Neuronal stem cell (in vitro differentiated cells): ENCODE results near the gene STXBP5.

Experiments used
- DNase-seq: peaks from one replicate; pipeline ENCODE4 v3.0.0-alpha.2; 2013; ENCODE audit warnings: low spot score
- H2AFZ ChIP-seq: one replicate; pipeline ENCODE4 v1.6.1; 2013; ENCODE audit warnings: mild to moderate bottlenecking, low read length, inconsistent platforms
- H2AK5ac ChIP-seq: 2 replicates; pipeline ENCODE4 v1.6.1; 2013; ENCODE audit warnings: low read depth, mild to moderate bottlenecking, inconsistent platforms, low read length, moderate library complexity, mixed read lengths
- H2BK120ac ChIP-seq: 2 replicates; pipeline ENCODE4 v1.6.1; 2013; ENCODE audit warnings: low read depth, mild to moderate bottlenecking, inconsistent platforms, low read length, moderate library complexity, mixed read lengths
- H2BK12ac ChIP-seq: one replicate; pipeline ENCODE4 v1.6.1; 2013; ENCODE audit warnings: low read length, inconsistent platforms
- H2BK15ac ChIP-seq: 2 replicates; pipeline ENCODE4 v1.6.1; 2013; ENCODE audit warnings: mild to moderate bottlenecking, low read length, inconsistent platforms, mixed read lengths
- H2BK5ac ChIP-seq: one replicate; pipeline ENCODE4 v1.6.1; 2013; ENCODE audit warnings: inconsistent platforms, mild to moderate bottlenecking, low read length, moderate library complexity
- H3K14ac ChIP-seq: one replicate; pipeline ENCODE4 v1.6.1; 2013; ENCODE audit warnings: low read length, inconsistent platforms
- H3K18ac ChIP-seq: 2 replicates; pipeline ENCODE4 v1.6.1; 2013; ENCODE audit warnings: low read length, inconsistent platforms
- H3K23ac ChIP-seq: 2 replicates; pipeline ENCODE4 v1.6.1; 2013; ENCODE audit warnings: low read depth, mild to moderate bottlenecking, mixed read lengths, low read length, inconsistent platforms; ENCODE audit not compliant: poor library complexity
- H3K27ac ChIP-seq: replicated peaks from 3 replicates; pipeline ENCODE4 v1.5.1; 2013; ENCODE audit warnings: low read length, inconsistent platforms
- H3K27me3 ChIP-seq, 3 experiments: 2 replicates each; pipeline ENCODE4 v1.6.1; 2013; ENCODE audit warnings: low read length in 3 of 3, mild to moderate bottlenecking in 2 of 3, inconsistent platforms in 1 of 3, low read depth in 1 of 3, mixed read lengths in 1 of 3, moderate library complexity in 1 of 3; ENCODE audit not compliant: control insufficient read depth in 3 of 3, insufficient read depth in 3 of 3
- H3K36me3 ChIP-seq, 2 donors: replicated peaks in 1 of 2; 2 replicates each; pipeline ENCODE4 v1.6.1; 2013; ENCODE audit warnings: low read length in 2 of 2; ENCODE audit not compliant: control insufficient read depth in 2 of 2, insufficient read depth in 2 of 2
- H3K4ac ChIP-seq: 2 replicates; pipeline ENCODE4 v1.6.1; 2013; ENCODE audit warnings: inconsistent platforms, mild to moderate bottlenecking, low read length, moderate library complexity
- H3K4me1 ChIP-seq, 2 donors: 1 replicate in 1 of 2; 2 replicates in 1 of 2; pipeline ENCODE4 v1.6.1; 2013; ENCODE audit warnings: low read length in 2 of 2, low read depth in 1 of 2; ENCODE audit not compliant: control insufficient read depth in 2 of 2, insufficient read depth in 1 of 2
- H3K4me2 ChIP-seq: one replicate; pipeline ENCODE4 v1.6.1; 2013; ENCODE audit warnings: mild to moderate bottlenecking, low read length, inconsistent platforms; ENCODE audit not compliant: insufficient read depth, poor library complexity, severe bottlenecking
- H3K4me3 ChIP-seq, 2 donors: 2 replicates each; pipeline ENCODE4 v1.5.1; 2013; ENCODE audit warnings: low read length in 2 of 2, mild to moderate bottlenecking in 2 of 2, inconsistent platforms in 1 of 2, moderate library complexity in 1 of 2
- H3K79me1 ChIP-seq: one replicate; pipeline ENCODE4 v1.6.1; 2013; ENCODE audit warnings: low read depth, mild to moderate bottlenecking, inconsistent platforms, low read length, moderate library complexity
- H3K9ac ChIP-seq: one replicate; pipeline ENCODE4 v1.6.1; 2013; ENCODE audit warnings: mild to moderate bottlenecking, low read depth, low read length, inconsistent platforms; ENCODE audit not compliant: poor library complexity
- H3K9me3 ChIP-seq, 2 donors: replicated peaks in 1 of 2; 2 replicates each; pipeline versions ENCODE3 to v1.6.1; 2013; ENCODE audit warnings: low read length in 2 of 2, mild to moderate bottlenecking in 2 of 2, inconsistent platforms in 1 of 2, low read depth in 1 of 2, mixed read lengths in 1 of 2, moderate library complexity in 1 of 2; ENCODE audit not compliant: control insufficient read depth in 2 of 2, insufficient read depth in 1 of 2
- H4K8ac ChIP-seq: one replicate; pipeline ENCODE4 v1.6.1; 2013; ENCODE audit warnings: low read depth, mild to moderate bottlenecking, inconsistent platforms, low read length, moderate library complexity
- H4K91ac ChIP-seq: one replicate; pipeline ENCODE4 v1.6.1; 2013; ENCODE audit warnings: low read length, low read depth, mild to moderate bottlenecking, inconsistent platforms; ENCODE audit not compliant: poor library complexity
- WGBS, 2 donors: extraction: QIAGEN DNeasy Blood & Tissue Kit; methylation state at CpG; one replicate each; pipeline ENCODE4 v1.1.7; 2013; ENCODE audit warnings: missing lambda C conversion rate in 2 of 2, mixed read lengths in 1 of 2; ENCODE audit not compliant: insufficient read length in 2 of 2, insufficient replicate concordance in 1 of 2; ENCODE audit errors: extremely low coverage in 2 of 2; 5-methylcytosine and 5-hydroxymethylcytosine counted together

The STXBP5 gene

GRCh38 chr6:147218797-147219196, 14.6 kb downstream of the STXBP5 start:
- Histone ChIP-seq H3K4me3 (no peak overlapping the region), H3K9ac (no peak overlapping the region), H3K4ac (no peak overlapping the region), H2BK15ac (no peak overlapping the region), H2AK5ac (no peak overlapping the region), H3K14ac (no peak overlapping the region), H3K27ac (no peak overlapping the region), H2AFZ (no peak overlapping the region), H3K36me3 (peaks cover 0 to 4% of the 10 kb centered on the region in 2 donors), H4K8ac (no peak overlapping the region), H3K79me1 (no peaks in the 10 kb centered on the region), H4K91ac (no peak overlapping the region), H3K18ac (no peak overlapping the region), H2BK120ac (no peak overlapping the region), H3K23ac (no peak overlapping the region), H2BK12ac (no peak overlapping the region), H3K27me3 (no peaks in the 10 kb centered on the region), H2BK5ac (no peak overlapping the region), H3K4me2 (no peak overlapping the region), H3K9me3 (no peaks in the 10 kb centered on the region), H3K4me1 (no peaks in the 10 kb centered on the region)
- no peak for DNase-seq
- no CpG with 5 or more reads among the region's 3 CpGs for WGBS, 2 donors

GRCh38 chr6:147219463-147219862, 15.2 kb downstream of the STXBP5 start:
- Histone ChIP-seq H2BK12ac (no peak overlapping the region), H3K27me3 (no peaks in the 10 kb centered on the region), H3K14ac (no peak overlapping the region), H4K8ac (no peak overlapping the region), H3K4ac (no peak overlapping the region), H3K79me1 (no peaks in the 10 kb centered on the region), H2BK15ac (no peak overlapping the region), H3K36me3 (peaks cover 0 to 4% of the 10 kb centered on the region in 2 donors), H3K4me2 (no peak overlapping the region), H3K4me3 (no peak overlapping the region), H3K27ac (no peak overlapping the region), H3K9me3 (no peaks in the 10 kb centered on the region), H2AFZ (no peak overlapping the region), H3K23ac (no peak overlapping the region), H3K4me1 (no peaks in the 10 kb centered on the region), H2BK120ac (no peak overlapping the region), H3K9ac (no peak overlapping the region), H2BK5ac (no peak overlapping the region), H3K18ac (no peak overlapping the region), H2AK5ac (no peak overlapping the region), H4K91ac (no peak overlapping the region)
- DNase-seq: no peak
- no CpG with 5 or more reads among the region's 1 CpG for WGBS, 2 donors

- Histone ChIP-seq H4K91ac (no peak overlapping the region), H2BK120ac (no peak overlapping the region), H2BK15ac (no peak overlapping the region), H3K27me3 (no peaks in the 10 kb centered on the region), H3K4me1 (no peaks in the 10 kb centered on the region), H3K79me1 (no peaks in the 10 kb centered on the region), H2BK5ac (no peak overlapping the region), H3K18ac (no peak overlapping the region), H3K36me3 (peaks cover 0 to 4% of the 10 kb centered on the region in 2 donors), H3K23ac (no peak overlapping the region), H3K9me3 (no peaks in the 10 kb centered on the region), H3K4me2 (no peak overlapping the region), H3K9ac (no peak overlapping the region), H2AK5ac (no peak overlapping the region), H2BK12ac (no peak overlapping the region), H4K8ac (no peak overlapping the region), H3K4ac (no peak overlapping the region), H3K4me3 (no peak overlapping the region), H3K14ac (no peak overlapping the region), H2AFZ (no peak overlapping the region), H3K27ac (no peak overlapping the region)
- no CpG with 5 or more reads among the region's 2 CpGs for WGBS, 2 donors
- DNase-seq: no peak
Observed at GRCh38 chr6:147220345-147220744, 16.1 kb downstream of the STXBP5 start.

- Histone ChIP-seq H2AFZ (no peak overlapping the region), H3K4me3 (no peak overlapping the region), H2BK120ac (no peak overlapping the region), H3K4me1 (no peaks in the 10 kb centered on the region), H3K23ac (no peak overlapping the region), H3K9ac (no peak overlapping the region), H3K27ac (no peak overlapping the region), H3K4ac (no peak overlapping the region), H3K27me3 (no peaks in the 10 kb centered on the region), H3K18ac (no peak overlapping the region), H2BK5ac (no peak overlapping the region), H3K14ac (no peak overlapping the region), H2BK12ac (no peak overlapping the region), H2BK15ac (no peak overlapping the region), H3K79me1 (no peaks in the 10 kb centered on the region), H2AK5ac (no peak overlapping the region), H4K91ac (no peak overlapping the region), H3K4me2 (no peak overlapping the region), H3K36me3 (peaks cover 0 to 4% of the 10 kb centered on the region in 2 donors), H3K9me3 (no peaks in the 10 kb centered on the region), H4K8ac (no peak overlapping the region)
- no peak for DNase-seq
- WGBS, 2 donors: no CpG with 5 or more reads among the region's 4 CpGs
Observed at GRCh38 chr6:147221739-147222138, 17.5 kb downstream of the STXBP5 start.
